Measurements from ENCODE around the gene TJP1.
"Not testable (repeated sequence)": the region's sequence is repeated elsewhere in the genome, so short reads cannot be mapped to it uniquely, and the experiment has no call there.

TJP1 gene

GRCh38 chr15:29756358-29757267 is 65.7 kb downstream of the TJP1 start:
- no peak for DNase-seq (ENCODE audit: low read depth in 2 of 3, low spot score in 2 of 3)

- DNase-seq (ENCODE audit: low read depth in 2 of 3, low spot score in 2 of 3), result not testable (repeated sequence)
These were observed 68.3 kb downstream of the TJP1 start for GRCh38 chr15:29754009-29754408.

GRCh38 chr15:29753506-29753905 is 68.8 kb downstream of the TJP1 start:
- DNase-seq (ENCODE audit: low read depth in 2 of 3, low spot score in 2 of 3), result no peak

DNA sequence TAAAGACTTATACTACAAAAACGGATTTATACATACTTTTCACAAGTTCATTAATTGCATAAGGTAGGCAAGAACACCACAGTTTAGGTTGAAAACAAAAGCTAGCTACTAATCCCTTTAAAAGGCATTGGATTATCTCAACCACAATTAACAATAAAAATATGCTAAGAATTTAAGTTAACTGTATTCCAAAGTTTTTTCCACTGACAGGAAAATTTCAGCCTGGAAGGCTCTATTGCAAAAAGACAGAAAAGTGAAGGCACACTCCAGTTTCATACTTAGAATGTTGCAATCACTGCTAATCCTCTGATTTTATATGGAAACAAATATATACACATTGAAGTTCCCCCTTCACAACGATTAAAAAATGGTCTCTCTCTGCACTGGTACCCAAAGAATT is 71.5 kb downstream of the TJP1 start:
- no peak for DNase-seq (ENCODE audit: low read depth in 2 of 3, low spot score in 2 of 3)

DNA sequence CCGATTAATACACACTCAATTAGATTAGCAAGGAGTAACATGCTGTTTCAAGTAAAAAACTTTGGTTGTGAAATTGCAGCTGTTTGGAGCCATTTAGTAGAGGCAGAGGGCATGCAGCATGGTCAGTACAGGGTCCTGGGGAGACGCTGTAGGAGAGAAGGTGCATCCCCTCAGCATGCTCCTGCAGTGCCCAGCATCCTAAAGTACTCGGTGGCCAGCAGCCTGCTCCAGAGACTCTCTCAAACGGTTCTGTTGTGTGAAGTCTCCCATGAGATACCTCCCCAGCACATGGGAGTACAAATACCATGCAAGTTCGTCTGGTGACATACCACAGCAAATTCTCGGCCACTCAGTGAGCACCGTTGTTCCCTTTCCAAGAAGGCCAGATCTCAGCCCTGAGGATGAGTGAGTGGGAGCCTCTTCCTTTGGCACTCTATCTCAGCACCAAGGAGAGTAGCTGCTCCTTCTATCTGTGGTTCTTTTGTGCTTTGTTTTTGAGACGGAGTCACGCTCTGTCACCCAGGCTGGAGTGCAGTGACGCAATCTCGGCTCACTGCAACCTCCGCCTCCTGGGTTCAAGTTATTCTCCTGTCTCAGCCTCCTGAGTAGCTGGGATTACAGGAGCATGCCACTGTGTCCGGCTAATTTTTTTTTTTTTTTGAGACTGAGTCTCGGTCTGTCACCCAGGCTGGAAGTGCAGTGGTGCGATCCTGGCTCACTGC is 72.7 kb downstream of the TJP1 start:
- no peak for DNase-seq (ENCODE audit: low read depth in 2 of 3, low spot score in 2 of 3)

DNA sequence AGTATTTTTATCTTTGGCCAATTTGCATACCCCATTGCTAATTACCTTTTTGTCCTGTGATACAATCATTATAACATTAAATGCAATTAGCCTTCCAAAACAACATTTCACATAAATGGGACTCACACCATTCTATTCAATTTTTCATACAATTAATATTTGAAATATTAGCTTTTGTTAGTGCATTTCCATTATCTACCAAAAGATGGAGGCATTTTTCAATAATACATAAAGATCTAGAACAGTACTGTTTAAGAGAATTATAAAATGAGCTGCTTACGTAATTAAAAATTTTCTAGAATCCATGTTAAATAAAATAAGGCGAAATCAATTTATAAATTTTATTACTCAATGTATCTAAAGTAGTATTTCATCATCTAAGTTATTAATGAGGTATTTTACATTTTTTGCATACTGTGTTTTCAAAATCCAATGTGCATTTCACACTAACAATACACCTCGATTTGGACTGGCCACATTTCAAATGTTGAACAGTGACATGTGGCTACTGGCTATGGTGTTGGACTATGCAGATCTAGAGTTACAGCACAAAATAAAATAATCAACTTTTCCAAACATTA is 74.3 kb downstream of the TJP1 start:
- DNase-seq (ENCODE audit: low read depth in 2 of 3, low spot score in 2 of 3), result no peak

GRCh38 chr15:29743475-29743874 is 78.8 kb downstream of the TJP1 start:
- no peak for DNase-seq (ENCODE audit: low read depth in 2 of 3, low spot score in 2 of 3)

DNA sequence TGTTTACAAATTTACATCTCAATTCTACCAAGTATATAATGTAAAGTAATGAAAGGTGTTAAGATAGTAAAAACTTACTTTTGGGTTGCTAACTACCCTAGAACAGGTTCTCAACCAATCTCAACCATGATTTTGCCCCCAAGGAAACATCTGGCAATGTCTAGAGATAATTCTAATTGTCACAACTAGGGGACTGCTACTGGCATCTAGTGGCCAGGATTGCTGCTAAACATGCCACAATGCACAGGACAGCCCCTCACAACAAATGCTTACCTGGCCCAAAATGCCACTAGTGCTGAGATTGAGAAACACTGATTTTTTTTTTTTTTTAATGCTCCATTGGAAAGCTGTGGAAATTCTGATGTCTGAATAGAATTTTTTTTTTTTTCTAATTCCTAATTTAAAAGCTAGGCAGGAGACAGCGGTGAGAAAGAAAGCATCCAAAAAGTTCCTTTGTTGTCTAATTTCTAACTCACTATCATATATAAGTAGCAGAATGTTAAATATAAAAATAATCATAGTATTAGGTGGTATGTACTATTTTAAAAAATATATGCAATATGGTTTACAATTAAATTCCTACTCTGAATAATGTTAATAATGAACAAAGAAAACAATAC is 81.5 kb downstream of the TJP1 start:
- DNase-seq (ENCODE audit: low read depth in 2 of 3, low spot score in 2 of 3), result no peak

DNA sequence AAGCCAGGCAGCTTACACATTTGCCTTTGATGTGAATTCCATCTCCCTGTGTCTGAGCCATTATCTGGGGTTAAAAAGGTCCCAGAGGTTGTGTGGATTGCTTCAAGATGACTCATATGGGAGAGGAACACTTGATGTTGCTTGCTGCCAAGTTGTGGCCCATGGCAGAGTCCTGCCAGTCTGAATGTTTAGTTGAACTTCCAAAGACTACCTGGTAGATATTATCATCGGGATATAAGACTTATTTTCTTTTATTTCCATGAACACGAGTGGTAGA is 85.6 kb downstream of the TJP1 start:
- no peak for DNase-seq (ENCODE audit: low read depth in 2 of 3, low spot score in 2 of 3)

GRCh38 chr15:29736012-29736743 is 86.1 kb downstream of the TJP1 start:
- no peak for DNase-seq (ENCODE audit: low read depth in 2 of 3, low spot score in 2 of 3)

GRCh38 chr15:29734917-29735572 is 87.2 kb downstream of the TJP1 start:
- no peak for DNase-seq (ENCODE audit: low read depth in 2 of 3, low spot score in 2 of 3)

GRCh38 chr15:29731865-29732264 is 90.4 kb downstream of the TJP1 start:
- no peak for DNase-seq (ENCODE audit: low read depth in 2 of 3, low spot score in 2 of 3)

DNA sequence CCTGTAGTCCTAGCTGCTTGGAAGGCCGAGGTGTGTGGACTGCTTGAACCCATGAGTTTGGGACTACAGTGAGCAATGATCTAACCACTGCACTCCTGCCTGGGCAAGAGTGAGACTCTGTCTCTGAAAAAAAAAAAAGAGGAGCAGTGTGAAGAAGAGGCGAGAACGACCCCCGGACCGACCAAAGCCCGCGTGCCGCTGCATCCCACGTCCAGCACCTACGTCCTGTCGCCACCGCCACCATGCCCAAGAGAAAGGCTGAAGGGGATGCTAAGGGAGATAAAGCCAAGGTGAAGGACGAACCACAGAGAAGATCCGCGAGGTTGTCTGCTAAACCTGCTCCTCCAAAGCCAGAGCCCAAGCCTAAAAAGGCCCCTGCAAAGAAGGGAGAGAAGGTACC is 91.8 kb downstream of the TJP1 start:
- DNase-seq (ENCODE audit: low read depth in 2 of 3, low spot score in 2 of 3), result not testable (repeated sequence)

- DNase-seq (ENCODE audit: low read depth in 2 of 3, low spot score in 2 of 3), result no peak
These were observed 93.8 kb downstream of the TJP1 start for GRCh38 chr15:29728418-29728817.

DNA sequence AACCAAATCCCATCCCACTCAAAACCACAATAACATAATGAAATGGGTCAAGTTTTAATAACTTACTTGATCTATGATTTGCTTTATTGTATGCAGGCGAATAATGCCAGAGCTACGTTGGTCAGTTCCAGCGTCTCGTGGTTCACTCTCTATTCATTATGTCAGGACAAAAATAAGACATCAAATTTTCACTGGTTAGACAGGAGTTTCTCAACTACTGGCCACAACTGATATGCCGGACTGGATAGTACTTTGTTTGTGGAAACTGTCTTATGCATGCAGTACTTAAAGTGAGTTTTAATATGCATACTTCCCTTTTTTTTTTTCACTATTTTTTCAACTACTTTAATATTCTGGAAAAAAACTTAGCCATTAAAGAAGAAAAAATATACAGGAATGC is 94.4 kb downstream of the TJP1 start:
- DNase-seq (ENCODE audit: low read depth in 2 of 3, low spot score in 2 of 3), result no peak

- DNase-seq (ENCODE audit: low read depth in 2 of 3, low spot score in 2 of 3), result no peak
These were observed 95.7 kb downstream of the TJP1 start for GRCh38 chr15:29726553-29726952.

DNA sequence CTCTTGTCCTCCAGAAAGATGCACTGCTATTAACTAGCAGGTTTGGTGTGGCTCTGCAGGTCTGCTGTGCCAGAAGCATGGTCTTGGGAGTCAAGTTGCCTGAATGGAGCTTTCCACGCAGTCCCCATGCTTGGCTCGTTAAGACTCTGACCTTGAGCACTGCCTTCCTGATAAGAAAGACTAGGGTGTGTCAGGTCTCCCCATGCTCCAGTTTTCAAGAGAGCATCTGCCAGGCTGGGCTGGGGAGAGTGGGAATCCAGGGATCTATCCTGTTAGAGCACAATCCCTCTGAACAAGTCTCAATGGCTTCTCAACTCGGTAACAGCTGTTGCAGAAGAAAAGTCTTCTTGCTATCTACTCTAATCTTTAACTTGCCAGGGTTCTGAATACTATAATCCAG is 98.2 kb downstream of the TJP1 start:
- no peak for DNase-seq (ENCODE audit: low read depth in 2 of 3, low spot score in 2 of 3)

DNA sequence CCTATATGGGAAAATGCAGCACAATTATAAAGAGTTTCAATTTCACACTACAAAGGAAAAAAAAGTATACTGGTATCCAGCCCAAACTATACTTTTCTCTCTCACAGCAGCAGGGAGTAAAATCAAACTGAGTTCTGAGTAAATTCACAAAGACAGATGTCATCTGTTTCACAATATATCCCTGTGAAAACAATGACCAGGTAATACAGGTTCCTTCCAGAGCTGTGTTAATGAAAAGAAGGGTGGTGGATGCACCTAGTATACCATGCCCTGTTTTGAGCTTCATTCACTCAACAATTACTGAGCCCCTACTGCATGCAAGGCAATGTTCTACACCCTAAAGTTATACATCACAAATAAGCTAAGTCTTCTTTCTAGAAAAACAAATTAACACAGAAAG is 108.5 kb downstream of the TJP1 start:
- no peak for DNase-seq (ENCODE audit: low read depth in 2 of 3, low spot score in 2 of 3)

- no peak for DNase-seq (ENCODE audit: low read depth in 2 of 3, low spot score in 2 of 3)
These were observed 110.0 kb downstream of the TJP1 start for GRCh38 chr15:29712149-29712885.

GRCh38 chr15:29711531-29711930 is 110.7 kb downstream of the TJP1 start:
- DNase-seq (ENCODE audit: low read depth in 2 of 3, low spot score in 2 of 3), result no peak

Measured in activated CD8-positive, alpha-beta memory T cell treated with anti-CD3 and anti-CD28 coated beads for 48 hours (primary cell).